HCT116 (cell line): ENCODE measurements around the gene NXN. TPM values are rescaled to one million over a fixed set of nuclear protein-coding genes. Genes with fewer than 3 reads are reported as not detected.

Experiments
- ATAC-seq: fragments of 200-7000 bp; cut with Tn5 transposase; 2 replicates; pipeline ENCODE4 v1.9.1; 2020; ENCODE audit warnings: mild to moderate bottlenecking, moderate library complexity
- BruUV-seq: library from RNA; stranded (reverse); fragments of 400-500 nt; replicated peaks from 2 replicates; lab custom pipeline; 2021; lab: Mats Ljungman, UMichigan
- CTCF ChIA-PET: fragments of 300-600 bp; sonication (Branson Sonifier 250); formaldehyde crosslinking; loops from one replicate; lab custom pipeline; 2021; ENCODE audit warnings: antibody characterized with exemption; lab: Charles Lee
- POLR2A ChIA-PET: fragments of 300-600, 350-600 bp; sonication (Branson Sonifier 250); formaldehyde crosslinking; loops from one replicate; lab custom pipeline; 2021; ENCODE audit warnings: antibody characterized with exemption; lab: Charles Lee
- RAD21 ChIA-PET, 2 experiments: fragments of 300-600 bp; sonication (Branson Sonifier 250); formaldehyde crosslinking; loops; one replicate each; lab custom pipeline; 2023; ENCODE audit warnings: low total read pairs in 2 of 2; ENCODE audit not compliant: uncharacterized antibody in 2 of 2, unreplicated experiment in 2 of 2, low non-redundant PET in 1 of 2; lab: Charles Lee
- DNase-seq: peaks from one replicate; pipeline ENCODE4 v3.0.0-alpha.2; 2010; ENCODE audit warnings: low read depth, low spot score
- H2AFZ ChIP-seq: fragments of 200-600 bp; shearing (Covaris generic), sonication (generic); 2 replicates; pipeline ENCODE4 v1.6.1; 2017; ENCODE audit warnings: low read depth, mixed run types, mixed read lengths, antibody characterized with exemption, low read length; ENCODE audit not compliant: poor library complexity, severe bottlenecking
- H3K27ac ChIP-seq: 2 replicates; pipeline ENCODE4 v1.5.1; 2012; ENCODE audit warnings: low read depth, low read length
- H3K27me3 ChIP-seq: fragments of 200-600 bp; sonication (generic); 2 replicates; pipeline ENCODE4 v1.6.1; 2016; ENCODE audit warnings: mixed run types, low read length, mixed read lengths; ENCODE audit not compliant: insufficient read depth
- H3K36me3 ChIP-seq, 2 experiments: fragments of 200-500 bp in 1 of 2; fragments of 200-600 bp in 1 of 2; sonication (Bioruptor generic) in 1 of 2; sonication (generic) in 1 of 2; 2 replicates each; pipeline versions ENCODE4 v1.5.1 to v1.6.1; 2014 to 2016; ENCODE audit warnings: low read length in 2 of 2, inconsistent platforms in 1 of 2, mixed read lengths in 1 of 2, mixed run types in 1 of 2; ENCODE audit not compliant: insufficient read depth in 2 of 2, control insufficient read depth in 1 of 2
- H3K4me1 ChIP-seq, 2 experiments: fragments of 200-600 bp in 1 of 2; sonication (generic) in 1 of 2; 2 replicates each; pipeline versions ENCODE4 v1.5.1 to v1.6.1; 2012 to 2017; ENCODE audit warnings: low read length in 2 of 2, inconsistent platforms in 1 of 2, mild to moderate bottlenecking in 1 of 2, mixed read lengths in 1 of 2, mixed run types in 1 of 2, moderate library complexity in 1 of 2; ENCODE audit not compliant: insufficient read depth in 2 of 2, control insufficient read depth in 1 of 2
- H3K4me2 ChIP-seq: fragments of 200-600 bp; sonication (generic); 2 replicates; pipeline ENCODE4 v1.6.1; 2017; ENCODE audit warnings: mixed run types, low read length, mixed read lengths
- H3K4me3 ChIP-seq, 2 experiments: fragments of 200-600 bp in 1 of 2; sonication (generic) in 1 of 2; replicated peaks in 1 of 2; 2 replicates each; pipeline ENCODE4 v1.5.1; 2011 to 2016; ENCODE audit warnings: low read length in 2 of 2, control low read depth in 1 of 2, low read depth in 1 of 2, mild to moderate bottlenecking in 1 of 2, mixed read lengths in 1 of 2, mixed run types in 1 of 2
- H3K79me2 ChIP-seq: fragments of 200-600 bp; sonication (generic); 2 replicates; pipeline ENCODE4 v1.6.1; 2017; ENCODE audit warnings: mild to moderate bottlenecking, mixed run types, low read length, moderate library complexity, mixed read lengths; ENCODE audit not compliant: insufficient read depth
- H3K9ac ChIP-seq: fragments of 200-600 bp; sonication (generic); 2 replicates; pipeline ENCODE4 v1.6.1; 2016; ENCODE audit warnings: low read length, mixed read lengths
- H3K9me2 ChIP-seq: fragments of 200-600 bp; sonication (generic), shearing (Covaris generic); 2 replicates; pipeline ENCODE4 v1.6.1; 2017; ENCODE audit warnings: mixed run types, mild to moderate bottlenecking, moderate library complexity; ENCODE audit not compliant: insufficient read depth
- H3K9me3 ChIP-seq, 2 experiments: fragments of 200-500 bp in 1 of 2; fragments of 200-600 bp in 1 of 2; sonication (Bioruptor generic) in 1 of 2; sonication (generic) in 1 of 2; 2 replicates each; pipeline ENCODE4 v1.6.1; 2014 to 2017; ENCODE audit warnings: low read length in 2 of 2, mixed read lengths in 2 of 2, inconsistent platforms in 1 of 2, low read depth in 1 of 2, mild to moderate bottlenecking in 1 of 2, mixed run types in 1 of 2, moderate library complexity in 1 of 2; ENCODE audit not compliant: control insufficient read depth in 1 of 2, insufficient read depth in 1 of 2
- H4K20me1 ChIP-seq: fragments of 200-600 bp; sonication (generic), shearing (Covaris generic); 2 replicates; pipeline ENCODE4 v1.6.1; 2017; ENCODE audit warnings: mixed run types, mild to moderate bottlenecking, moderate library complexity; ENCODE audit not compliant: insufficient read depth
- CBX3 ChIP-seq: IDR thresholded peaks from 2 replicates; pipeline ENCODE4 v1.6.1; 2012; ENCODE audit warnings: low read depth
- EGR1 ChIP-seq: IDR thresholded peaks from 2 replicates; pipeline ENCODE4 v1.6.1; 2012; ENCODE audit warnings: low read depth
- ELF1 ChIP-seq: IDR thresholded peaks from 2 replicates; pipeline ENCODE4 v1.6.1; 2012; ENCODE audit warnings: low read depth, borderline replicate concordance
- EZH2 ChIP-seq: fragments of 200-600 bp; sonication (generic); IDR thresholded peaks from 2 replicates; pipeline ENCODE4 v1.6.1; 2017; ENCODE audit warnings: antibody characterized with exemption, mixed run types
- EZH2phosphoT487 ChIP-seq: fragments of 200-600 bp; IDR thresholded peaks from 2 replicates; pipeline ENCODE4 v1.6.1; 2018; ENCODE audit warnings: antibody characterized with exemption, borderline replicate concordance
- FOSL1 ChIP-seq: IDR thresholded peaks from 2 replicates; pipeline ENCODE4 v1.6.1; 2012; ENCODE audit warnings: low read depth
- JUND ChIP-seq: IDR thresholded peaks from 2 replicates; pipeline ENCODE4 v1.6.1; 2012
- POLR2AphosphoS5 ChIP-seq: IDR thresholded peaks from 2 replicates; pipeline ENCODE4 v1.6.1; 2011; ENCODE audit warnings: mild to moderate bottlenecking, low read depth, low read length, moderate library complexity
- SIN3A ChIP-seq: IDR thresholded peaks from 2 replicates; pipeline ENCODE4 v1.6.1; 2012; ENCODE audit warnings: low read depth
- TCF7L2 ChIP-seq: IDR thresholded peaks from 2 replicates; pipeline ENCODE4 v1.7.0; 2011; ENCODE audit warnings: borderline replicate concordance, inconsistent platforms; ENCODE audit not compliant: insufficient read depth, insufficient read length; ENCODE audit errors: extremely low read depth
- YY1 ChIP-seq: IDR thresholded peaks from 2 replicates; pipeline ENCODE4 v1.6.1; 2011; ENCODE audit warnings: low read length, low read depth, moderate library complexity, mild to moderate bottlenecking; ENCODE audit not compliant: insufficient replicate concordance; ENCODE audit errors: extremely low read depth
- ZFX ChIP-seq: fragments of 450-650 bp; IDR thresholded peaks from 2 replicates; pipeline ENCODE4 v1.6.1; 2017
- ZNF274 ChIP-seq: fragments of 200-500 bp; sonication (Bioruptor generic); IDR thresholded peaks from 2 replicates; pipeline ENCODE4 v1.6.1; 2014; ENCODE audit warnings: mild to moderate bottlenecking, low read depth, low read length, inconsistent platforms
- intact Hi-C: fragments of 100-400 bp; cut with micrococcal nuclease; formaldehyde crosslinking; loops from 2 replicates; pipeline ENCODE4 v1.10.0; 2022
- total RNA-seq: library from RNA; stranded (reverse); gene quantifications from one replicate; pipeline ENCODE4 v1.2.1, GENCODE V29; 2021; ENCODE audit not compliant: unreplicated experiment
- TF ChIP-seq, protein P1 (sequence below): IDR thresholded peaks from 2 replicates; pipeline ENCODE4 v1.6.1; 2012
- TF ChIP-seq, protein P2 (sequence below): IDR thresholded peaks from 2 replicates; pipeline ENCODE4 v1.6.1; 2012

NXN gene
- total RNA-seq, 1 experiment from 2014 or later, result 83.7 TPM

DNA sequence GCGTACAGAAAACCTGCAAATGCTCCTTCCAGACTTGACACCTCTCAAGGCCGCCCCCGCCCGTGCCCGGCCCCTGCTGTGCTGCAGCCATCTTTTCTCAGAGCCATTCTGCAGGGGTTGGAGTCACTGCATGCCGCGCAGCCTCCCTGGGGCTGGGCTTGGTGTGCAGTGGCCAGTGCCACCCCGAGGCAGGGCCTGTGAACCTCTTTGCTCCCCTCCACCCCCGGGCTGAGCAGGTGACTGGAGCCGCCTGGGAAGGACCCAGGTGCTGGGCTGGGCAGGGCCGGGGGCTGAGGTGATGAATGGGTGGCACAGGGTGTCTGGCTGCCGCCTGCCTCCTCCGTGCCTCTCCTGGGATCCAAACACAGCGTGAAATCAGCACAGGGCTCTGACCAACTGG lies 177.1 kb downstream of the NXN start:
- H3K9me3 ChIP-seq, result no peaks in the 10 kb centered on the region
- DNase-seq, result no peak
- no peaks in the 10 kb centered on the region; the same call in 1 of the 2 replicates for H3K79me2 ChIP-seq
- intact Hi-C loops, result no loop called here
- H3K9ac ChIP-seq, result no peak overlapping the region
- BruUV-seq, result no TSS peak
- H3K4me1 ChIP-seq, result no peaks in the 10 kb centered on the region
- H3K4me2 ChIP-seq, result no peak overlapping the region
- ChIA-PET POLR2A (no interaction called here), RAD21 (no interaction called here), CTCF (interaction anchor here (1.0 kb wide), 1 partner anchor 179 kb away, joined by 3 read pairs; no protein-coding TSS in a partner anchor)
- no peak for ATAC-seq
- peaks cover 3 to 8% of the 10 kb centered on the region in 2 experiments; a peak in 2 of 4 replicates for H3K36me3 ChIP-seq
- no peaks in the 10 kb centered on the region for H4K20me1 ChIP-seq
- no peaks in the 10 kb centered on the region for H3K27me3 ChIP-seq
- H3K27ac ChIP-seq, result no peak overlapping the region
- no peak overlapping the region for H2AFZ ChIP-seq
- no peaks in the 10 kb centered on the region for H3K9me2 ChIP-seq
- no peak overlapping the region for H3K4me3 ChIP-seq
- TF ChIP-seq ZFX (no peak), ZNF274 (no peak), FOSL1 (no peak), EZH2phosphoT487 (no peak)

DNA sequence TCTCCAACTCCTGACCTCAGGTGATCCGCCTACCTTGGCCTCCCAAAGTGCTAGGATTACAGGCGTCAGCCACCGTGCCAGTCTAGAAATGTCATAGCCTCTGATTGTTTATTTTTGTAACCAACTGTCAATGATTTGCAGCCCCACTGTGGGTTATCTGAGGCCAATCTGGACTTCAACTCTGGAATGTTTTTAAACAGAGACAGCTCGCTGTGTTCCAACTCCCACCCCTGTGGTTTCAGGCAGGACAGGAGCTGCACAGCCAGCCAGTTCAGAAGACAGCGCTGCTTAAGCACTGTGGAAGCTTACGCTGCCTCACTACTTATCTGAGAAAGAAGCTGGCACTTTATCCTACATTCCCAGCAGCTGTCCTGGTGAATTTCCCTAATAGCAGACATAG lies 177.9 kb downstream of the NXN start:
- ChIA-PET RAD21 (no interaction called here), POLR2A (no interaction called here), CTCF (interaction anchor here (1.2 kb wide), 1 partner anchor 179 kb away, joined by 4 read pairs; no protein-coding TSS in a partner anchor)
- Histone ChIP-seq H3K4me2 (no peak overlapping the region), H3K9me3 (no peaks in the 10 kb centered on the region), H3K9ac (no peak overlapping the region), H3K27ac (no peak overlapping the region), H3K4me3 (no peak overlapping the region), H3K4me1 (no peaks in the 10 kb centered on the region), H3K27me3 (no peaks in the 10 kb centered on the region), H3K36me3 (peaks cover 3 to 8% of the 10 kb centered on the region in 2 experiments; a peak in 2 of 4 replicates), H3K9me2 (no peaks in the 10 kb centered on the region), H4K20me1 (no peaks in the 10 kb centered on the region), H3K79me2 (no peaks in the 10 kb centered on the region), H2AFZ (no peak overlapping the region)
- intact Hi-C loops, result no loop called here
- no peak for DNase-seq
- ATAC-seq, result no peak
- BruUV-seq, result no TSS peak
- TF ChIP-seq SIN3A (no peak), JUND (no peak), CBX3 (no peak), POLR2AphosphoS5 (no peak), ELF1 (no peak), YY1 (no peak), EZH2 (no peak), TCF7L2 (no peak), EGR1 (no peak), EZH2phosphoT487 (no peak)
- TF ChIP-seq, protein P1, sequence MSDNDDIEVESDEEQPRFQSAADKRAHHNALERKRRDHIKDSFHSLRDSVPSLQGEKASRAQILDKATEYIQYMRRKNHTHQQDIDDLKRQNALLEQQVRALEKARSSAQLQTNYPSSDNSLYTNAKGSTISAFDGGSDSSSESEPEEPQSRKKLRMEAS, result no peak
- TF ChIP-seq, protein P2, sequence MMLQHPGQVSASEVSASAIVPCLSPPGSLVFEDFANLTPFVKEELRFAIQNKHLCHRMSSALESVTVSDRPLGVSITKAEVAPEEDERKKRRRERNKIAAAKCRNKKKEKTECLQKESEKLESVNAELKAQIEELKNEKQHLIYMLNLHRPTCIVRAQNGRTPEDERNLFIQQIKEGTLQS, result no peak
